HepG2 (cell line): ENCODE results near the gene SLC25A22. TPM values are rescaled to one million over a fixed set of nuclear protein-coding genes. Genes with fewer than 3 reads are reported as not detected.

Source experiments
- CBFB ChIP-seq: sonication (generic); formaldehyde crosslinking; IDR thresholded peaks from 2 replicates; pipeline ENCODE4 v1.4.0; 2020; ENCODE audit warnings: missing genetic modification reagents
- CC2D1A ChIP-seq: sonication (generic); formaldehyde crosslinking; IDR thresholded peaks from 2 replicates; pipeline ENCODE4 v1.8.1; 2023; ENCODE audit warnings: mild to moderate bottlenecking, missing genetic modification reagents
- IRX3 ChIP-seq: sonication (generic); formaldehyde crosslinking; IDR thresholded peaks from 2 replicates; pipeline ENCODE4 v1.8.1; 2023; ENCODE audit warnings: mild to moderate bottlenecking, low read depth, missing genetic modification reagents, borderline replicate concordance
- POLR2A ChIP-seq, 2 experiments: IDR thresholded peaks; 2 replicates each; pipeline ENCODE4 v1.6.1; 2011; ENCODE audit warnings: low read depth in 2 of 2, low read length in 2 of 2, mild to moderate bottlenecking in 1 of 2, moderate library complexity in 1 of 2; ENCODE audit not compliant: insufficient read depth in 1 of 2
- RBFOX2 ChIP-seq: fragments of 200-400 bp; formaldehyde crosslinking; IDR thresholded peaks from 2 replicates; pipeline ENCODE4 v1.6.1; 2017; ENCODE audit warnings: low read depth, mild to moderate bottlenecking, low read length
- ZBTB1 ChIP-seq: sonication (generic); formaldehyde crosslinking; IDR thresholded peaks from 2 replicates; pipeline ENCODE4 v1.4.0; 2020; ENCODE audit warnings: missing genetic modification reagents, borderline replicate concordance
- ZFP36L2 ChIP-seq: sonication (generic); formaldehyde crosslinking; IDR thresholded peaks from 2 replicates; pipeline ENCODE4 v1.4.0; 2020; ENCODE audit warnings: missing genetic modification reagents
- ZFY ChIP-seq: sonication (generic); formaldehyde crosslinking; IDR thresholded peaks from 2 replicates; pipeline ENCODE4 v1.4.0; 2020; ENCODE audit warnings: missing genetic modification reagents
- ZNF549 ChIP-seq: sonication (generic); formaldehyde crosslinking; IDR thresholded peaks from 2 replicates; pipeline ENCODE4 v1.5.0; 2020; ENCODE audit warnings: missing genetic modification reagents
- ZNF746 ChIP-seq: sonication (generic); formaldehyde crosslinking; IDR thresholded peaks from 2 replicates; pipeline ENCODE4 v1.8.0; 2022; ENCODE audit warnings: mild to moderate bottlenecking, missing genetic modification reagents
- polyA plus RNA-seq, 8 experiments: library from polyadenylated mRNA; depleted of rRNA in 3 of 8; stranded (reverse) in 7 of 8; unstranded in 1 of 8; fragments of >200 nt; fragmentation: Illumina TruSeq in 4 of 8; extraction: Trizol in 4 of 8; gene quantifications; 2 replicates each; pipeline versions ENCODE4 v1.2.1 to v1.2.3, GENCODE V29; 2011 to 2016; ENCODE audit warnings: low read depth in 4 of 8, missing spikeins in 1 of 8, mixed read lengths in 1 of 8; ENCODE audit not compliant: insufficient read depth in 1 of 8
- total RNA-seq, 5 experiments: library from RNA; depleted of rRNA; stranded (reverse); fragments of >200 nt; fragmentation: Illumina TruSeq; extraction: Trizol; gene quantifications; 2 replicates each; pipeline ENCODE4 v1.2.3, GENCODE V29; 2016; ENCODE audit warnings: low read depth in 1 of 5
- TF ChIP-seq, protein P1 (sequence below): sonication (generic); formaldehyde crosslinking; IDR thresholded peaks from 2 replicates; pipeline ENCODE4 v1.4.0; 2020; ENCODE audit warnings: missing genetic modification reagents
- TF ChIP-seq, protein P2 (sequence below): sonication (generic); formaldehyde crosslinking; IDR thresholded peaks from 2 replicates; pipeline ENCODE4 v1.4.0; 2020; ENCODE audit warnings: mild to moderate bottlenecking, low read depth, missing genetic modification reagents
- TF ChIP-seq, protein P3 (sequence below): sonication (generic); formaldehyde crosslinking; IDR thresholded peaks from 2 replicates; pipeline ENCODE4 v1.4.0; 2020; ENCODE audit warnings: missing genetic modification reagents
- TF ChIP-seq, protein P4 (sequence below): sonication (generic); formaldehyde crosslinking; IDR thresholded peaks from 2 replicates; pipeline ENCODE4 v1.8.0; 2022; ENCODE audit warnings: mild to moderate bottlenecking, missing genetic modification reagents, moderate library complexity
- TF ChIP-seq, protein P5 (sequence below): sonication (generic); formaldehyde crosslinking; IDR thresholded peaks from 2 replicates; pipeline ENCODE4 v1.4.0; 2020; ENCODE audit warnings: mild to moderate bottlenecking, missing genetic modification reagents
- TF ChIP-seq, protein P6 (sequence below): sonication (generic); formaldehyde crosslinking; IDR thresholded peaks from 2 replicates; pipeline ENCODE4 v1.5.0; 2020; ENCODE audit warnings: missing genetic modification reagents

The SLC25A22 gene
- total and polyA plus RNA-seq, 2 of the 13 experiments (the other 11 are each of a cell fraction or from before 2014, with no cell fraction given) = 12.4 to 19.2 TPM

DNA sequence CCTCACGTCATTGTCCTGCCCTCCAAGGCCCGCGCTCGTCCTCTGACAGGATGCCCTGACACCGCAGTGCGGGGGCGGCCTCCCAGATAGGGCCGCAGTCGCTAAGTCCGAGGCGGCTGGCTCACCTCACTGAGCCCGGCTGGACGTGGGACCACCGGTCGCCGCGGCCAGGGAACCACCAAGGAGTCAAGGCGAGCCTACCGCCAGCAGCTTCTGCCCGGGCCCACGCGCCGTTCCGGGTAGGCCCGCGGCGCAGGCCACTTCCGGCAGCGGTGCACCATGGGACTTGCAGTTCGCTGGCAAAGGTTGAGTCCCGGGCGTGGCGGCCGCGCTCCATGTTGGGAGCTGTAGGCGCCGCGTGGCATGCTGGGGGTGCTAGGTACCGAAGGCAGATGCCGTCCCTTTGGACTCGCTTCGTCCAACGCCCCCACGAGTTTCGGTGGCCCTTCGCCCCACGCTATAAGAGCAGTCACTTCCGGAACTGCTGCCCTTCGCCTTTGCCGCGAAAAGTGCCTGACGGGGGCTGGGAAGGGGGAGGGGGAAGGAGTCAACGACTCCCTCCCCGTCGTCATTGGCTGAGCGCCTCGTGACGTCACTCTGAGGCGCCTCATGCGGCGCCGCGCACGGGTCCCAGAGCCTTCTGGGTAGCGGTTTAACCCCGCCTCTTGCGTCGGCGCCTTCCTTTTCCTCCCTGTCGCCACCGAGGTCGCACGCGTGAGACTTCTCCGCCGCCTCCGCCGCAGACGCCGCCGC, 11.4 kb upstream of the SLC25A22 start, which contains the start of gene RPLP2 (continued):
- TF ChIP-seq, protein P1, sequence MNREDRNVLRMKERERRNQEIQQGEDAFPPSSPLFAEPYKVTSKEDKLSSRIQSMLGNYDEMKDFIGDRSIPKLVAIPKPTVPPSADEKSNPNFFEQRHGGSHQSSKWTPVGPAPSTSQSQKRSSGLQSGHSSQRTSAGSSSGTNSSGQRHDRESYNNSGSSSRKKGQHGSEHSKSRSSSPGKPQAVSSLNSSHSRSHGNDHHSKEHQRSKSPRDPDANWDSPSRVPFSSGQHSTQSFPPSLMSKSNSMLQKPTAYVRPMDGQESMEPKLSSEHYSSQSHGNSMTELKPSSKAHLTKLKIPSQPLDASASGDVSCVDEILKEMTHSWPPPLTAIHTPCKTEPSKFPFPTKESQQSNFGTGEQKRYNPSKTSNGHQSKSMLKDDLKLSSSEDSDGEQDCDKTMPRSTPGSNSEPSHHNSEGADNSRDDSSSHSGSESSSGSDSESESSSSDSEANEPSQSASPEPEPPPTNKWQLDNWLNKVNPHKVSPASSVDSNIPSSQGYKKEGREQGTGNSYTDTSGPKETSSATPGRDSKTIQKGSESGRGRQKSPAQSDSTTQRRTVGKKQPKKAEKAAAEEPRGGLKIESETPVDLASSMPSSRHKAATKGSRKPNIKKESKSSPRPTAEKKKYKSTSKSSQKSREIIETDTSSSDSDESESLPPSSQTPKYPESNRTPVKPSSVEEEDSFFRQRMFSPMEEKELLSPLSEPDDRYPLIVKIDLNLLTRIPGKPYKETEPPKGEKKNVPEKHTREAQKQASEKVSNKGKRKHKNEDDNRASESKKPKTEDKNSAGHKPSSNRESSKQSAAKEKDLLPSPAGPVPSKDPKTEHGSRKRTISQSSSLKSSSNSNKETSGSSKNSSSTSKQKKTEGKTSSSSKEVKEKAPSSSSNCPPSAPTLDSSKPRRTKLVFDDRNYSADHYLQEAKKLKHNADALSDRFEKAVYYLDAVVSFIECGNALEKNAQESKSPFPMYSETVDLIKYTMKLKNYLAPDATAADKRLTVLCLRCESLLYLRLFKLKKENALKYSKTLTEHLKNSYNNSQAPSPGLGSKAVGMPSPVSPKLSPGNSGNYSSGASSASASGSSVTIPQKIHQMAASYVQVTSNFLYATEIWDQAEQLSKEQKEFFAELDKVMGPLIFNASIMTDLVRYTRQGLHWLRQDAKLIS = no peak
- peak; percentile 9; the same call in 1 of the 2 replicates for TF ChIP-seq IRX3
- TF ChIP-seq CBFB (CRISPR knock-in tag) = peak; percentile 83; the same call in 1 of the 2 replicates
- TF ChIP-seq ZNF549 (CRISPR knock-in tag) = no peak
- TF ChIP-seq, protein P2, sequence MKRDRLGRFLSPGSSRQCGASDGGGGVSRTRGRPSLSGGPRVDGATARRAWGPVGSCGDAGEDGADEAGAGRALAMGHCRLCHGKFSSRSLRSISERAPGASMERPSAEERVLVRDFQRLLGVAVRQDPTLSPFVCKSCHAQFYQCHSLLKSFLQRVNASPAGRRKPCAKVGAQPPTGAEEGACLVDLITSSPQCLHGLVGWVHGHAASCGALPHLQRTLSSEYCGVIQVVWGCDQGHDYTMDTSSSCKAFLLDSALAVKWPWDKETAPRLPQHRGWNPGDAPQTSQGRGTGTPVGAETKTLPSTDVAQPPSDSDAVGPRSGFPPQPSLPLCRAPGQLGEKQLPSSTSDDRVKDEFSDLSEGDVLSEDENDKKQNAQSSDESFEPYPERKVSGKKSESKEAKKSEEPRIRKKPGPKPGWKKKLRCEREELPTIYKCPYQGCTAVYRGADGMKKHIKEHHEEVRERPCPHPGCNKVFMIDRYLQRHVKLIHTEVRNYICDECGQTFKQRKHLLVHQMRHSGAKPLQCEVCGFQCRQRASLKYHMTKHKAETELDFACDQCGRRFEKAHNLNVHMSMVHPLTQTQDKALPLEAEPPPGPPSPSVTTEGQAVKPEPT = peak; percentile 59; the same call in 1 of the 2 replicates
- TF ChIP-seq, protein P3, sequence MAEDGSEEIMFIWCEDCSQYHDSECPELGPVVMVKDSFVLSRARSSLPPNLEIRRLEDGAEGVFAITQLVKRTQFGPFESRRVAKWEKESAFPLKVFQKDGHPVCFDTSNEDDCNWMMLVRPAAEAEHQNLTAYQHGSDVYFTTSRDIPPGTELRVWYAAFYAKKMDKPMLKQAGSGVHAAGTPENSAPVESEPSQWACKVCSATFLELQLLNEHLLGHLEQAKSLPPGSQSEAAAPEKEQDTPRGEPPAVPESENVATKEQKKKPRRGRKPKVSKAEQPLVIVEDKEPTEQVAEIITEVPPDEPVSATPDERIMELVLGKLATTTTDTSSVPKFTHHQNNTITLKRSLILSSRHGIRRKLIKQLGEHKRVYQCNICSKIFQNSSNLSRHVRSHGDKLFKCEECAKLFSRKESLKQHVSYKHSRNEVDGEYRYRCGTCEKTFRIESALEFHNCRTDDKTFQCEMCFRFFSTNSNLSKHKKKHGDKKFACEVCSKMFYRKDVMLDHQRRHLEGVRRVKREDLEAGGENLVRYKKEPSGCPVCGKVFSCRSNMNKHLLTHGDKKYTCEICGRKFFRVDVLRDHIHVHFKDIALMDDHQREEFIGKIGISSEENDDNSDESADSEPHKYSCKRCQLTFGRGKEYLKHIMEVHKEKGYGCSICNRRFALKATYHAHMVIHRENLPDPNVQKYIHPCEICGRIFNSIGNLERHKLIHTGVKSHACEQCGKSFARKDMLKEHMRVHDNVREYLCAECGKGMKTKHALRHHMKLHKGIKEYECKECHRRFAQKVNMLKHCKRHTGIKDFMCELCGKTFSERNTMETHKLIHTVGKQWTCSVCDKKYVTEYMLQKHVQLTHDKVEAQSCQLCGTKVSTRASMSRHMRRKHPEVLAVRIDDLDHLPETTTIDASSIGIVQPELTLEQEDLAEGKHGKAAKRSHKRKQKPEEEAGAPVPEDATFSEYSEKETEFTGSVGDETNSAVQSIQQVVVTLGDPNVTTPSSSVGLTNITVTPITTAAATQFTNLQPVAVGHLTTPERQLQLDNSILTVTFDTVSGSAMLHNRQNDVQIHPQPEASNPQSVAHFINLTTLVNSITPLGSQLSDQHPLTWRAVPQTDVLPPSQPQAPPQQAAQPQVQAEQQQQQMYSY (CRISPR knock-in tag) = no peak
- TF ChIP-seq, protein P4, sequence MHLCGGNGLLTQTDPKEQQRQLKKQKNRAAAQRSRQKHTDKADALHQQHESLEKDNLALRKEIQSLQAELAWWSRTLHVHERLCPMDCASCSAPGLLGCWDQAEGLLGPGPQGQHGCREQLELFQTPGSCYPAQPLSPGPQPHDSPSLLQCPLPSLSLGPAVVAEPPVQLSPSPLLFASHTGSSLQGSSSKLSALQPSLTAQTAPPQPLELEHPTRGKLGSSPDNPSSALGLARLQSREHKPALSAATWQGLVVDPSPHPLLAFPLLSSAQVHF (CRISPR knock-in tag) = peak; percentile 54; the same call in 1 of the 2 replicates
- TF ChIP-seq, protein P5, sequence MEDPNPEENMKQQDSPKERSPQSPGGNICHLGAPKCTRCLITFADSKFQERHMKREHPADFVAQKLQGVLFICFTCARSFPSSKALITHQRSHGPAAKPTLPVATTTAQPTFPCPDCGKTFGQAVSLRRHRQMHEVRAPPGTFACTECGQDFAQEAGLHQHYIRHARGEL (CRISPR knock-in tag) = no peak
- peak; percentile 100 for TF ChIP-seq ZFY (CRISPR knock-in tag)
- no peak for TF ChIP-seq CC2D1A (CRISPR knock-in tag)
- no peak for TF ChIP-seq ZBTB1
- 0 out of 2 replicates have a peak, but pooled peaks have one; percentile 7 for TF ChIP-seq ZNF746 (CRISPR knock-in tag)
- peak; percentile 99 for TF ChIP-seq RBFOX2
- TF ChIP-seq, protein P6, sequence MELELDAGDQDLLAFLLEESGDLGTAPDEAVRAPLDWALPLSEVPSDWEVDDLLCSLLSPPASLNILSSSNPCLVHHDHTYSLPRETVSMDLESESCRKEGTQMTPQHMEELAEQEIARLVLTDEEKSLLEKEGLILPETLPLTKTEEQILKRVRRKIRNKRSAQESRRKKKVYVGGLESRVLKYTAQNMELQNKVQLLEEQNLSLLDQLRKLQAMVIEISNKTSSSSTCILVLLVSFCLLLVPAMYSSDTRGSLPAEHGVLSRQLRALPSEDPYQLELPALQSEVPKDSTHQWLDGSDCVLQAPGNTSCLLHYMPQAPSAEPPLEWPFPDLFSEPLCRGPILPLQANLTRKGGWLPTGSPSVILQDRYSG (CRISPR knock-in tag) = 0 out of 2 replicates have a peak, but pooled peaks have one; percentile 23
- no peak for TF ChIP-seq ZFP36L2 (CRISPR knock-in tag)
- peak in 1 of 2 experiments; percentile 88; a peak in 2 of 4 replicates for TF ChIP-seq POLR2A (IDR thresholded peaks at IDR 0.05; ENCODE audit: insufficient read depth in 1 of 2, low read depth in 2 of 2, low read length in 2 of 2)
